ENCODE measurements around the gene HNRNPA0.
"Not testable (repeated sequence)": the region's sequence is repeated elsewhere in the genome, so short reads cannot be mapped to it uniquely, and the experiment has no call there.

Gene HNRNPA0

GRCh38 chr5:137754188-137754960 is at the start of gene HNRNPA0:
Gene HNRNPA0, minus strand, starts transcription at chr5:137754363. Its CDS starts 297 bp downstream, at chr5:137754066.
- peak; percentile 97 for DNase-seq

DNA sequence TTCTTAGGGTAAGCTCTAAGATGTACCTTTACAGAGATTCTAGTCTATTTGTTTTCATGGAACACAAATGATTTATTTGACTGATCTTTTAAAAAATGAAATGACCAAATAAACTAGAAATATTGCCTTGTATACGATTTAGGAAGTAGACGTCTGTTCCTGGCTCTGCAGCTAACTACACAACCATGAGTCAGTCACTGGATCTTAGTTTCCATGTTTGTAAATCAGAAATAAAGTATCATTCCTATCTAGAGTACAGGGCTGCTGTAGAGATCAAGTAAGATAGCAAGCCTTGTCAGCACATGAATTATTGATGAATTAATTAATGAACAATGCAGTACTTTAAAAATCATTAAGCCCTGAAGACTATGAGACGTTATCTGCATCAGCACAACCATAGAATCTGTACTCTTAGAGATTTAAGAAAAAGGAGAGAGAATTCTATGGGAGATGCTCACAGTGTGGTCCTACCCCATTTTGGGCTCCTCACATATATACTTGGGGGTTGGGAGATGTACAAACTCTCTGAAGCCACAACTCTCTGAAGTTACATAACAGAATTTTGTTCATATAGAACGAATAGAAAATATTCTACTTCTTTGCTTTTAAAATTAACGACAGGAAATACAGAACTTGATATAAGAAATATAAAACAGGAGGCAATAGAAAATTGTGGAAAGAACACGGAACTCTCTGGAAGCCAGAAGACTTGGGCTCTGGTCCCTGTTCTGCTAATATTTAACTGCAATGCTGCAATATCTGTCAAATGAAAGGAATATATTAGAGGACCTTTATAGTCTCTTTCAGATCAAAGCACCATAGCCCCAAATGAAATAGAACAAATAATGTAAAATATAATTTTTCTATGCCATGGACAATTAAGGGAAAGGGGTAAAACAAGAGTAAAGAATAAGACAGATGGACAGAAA is 48.4 kb upstream of the HNRNPA0 start:
- DNase-seq: no peak

DNA sequence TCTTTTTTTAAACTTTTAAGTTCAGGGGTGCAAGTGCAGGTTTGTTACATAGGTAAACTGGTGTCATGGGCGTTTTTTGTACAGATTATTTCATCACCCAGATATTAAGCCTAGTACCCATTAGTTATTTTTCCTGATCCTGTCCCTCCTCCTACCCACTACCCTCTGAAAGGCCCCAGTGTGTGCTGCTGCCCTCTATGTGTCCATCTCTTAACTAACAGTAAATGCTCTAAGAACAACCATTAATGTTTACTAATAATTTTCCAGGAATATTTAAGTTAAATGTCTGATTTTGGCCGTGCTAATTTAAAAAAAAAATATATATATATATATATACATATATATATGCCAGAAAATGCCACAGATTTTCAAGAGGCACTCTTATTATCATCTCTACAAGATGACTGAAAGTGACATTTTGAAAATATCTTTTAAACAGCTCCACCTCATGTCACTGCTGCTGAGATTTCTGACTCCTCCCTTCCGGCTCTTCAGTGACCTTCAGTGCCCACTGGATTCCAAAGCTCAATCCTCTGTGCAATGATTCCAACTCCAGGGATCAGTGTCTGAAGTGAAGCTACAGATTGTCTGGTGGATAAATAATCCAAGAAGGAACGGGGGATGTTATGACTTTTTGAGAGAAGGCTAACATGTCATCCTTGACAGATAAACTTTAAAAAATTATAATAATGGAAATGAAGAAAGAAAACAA is 46.7 kb upstream of the HNRNPA0 start:
- no peak for DNase-seq

DNA sequence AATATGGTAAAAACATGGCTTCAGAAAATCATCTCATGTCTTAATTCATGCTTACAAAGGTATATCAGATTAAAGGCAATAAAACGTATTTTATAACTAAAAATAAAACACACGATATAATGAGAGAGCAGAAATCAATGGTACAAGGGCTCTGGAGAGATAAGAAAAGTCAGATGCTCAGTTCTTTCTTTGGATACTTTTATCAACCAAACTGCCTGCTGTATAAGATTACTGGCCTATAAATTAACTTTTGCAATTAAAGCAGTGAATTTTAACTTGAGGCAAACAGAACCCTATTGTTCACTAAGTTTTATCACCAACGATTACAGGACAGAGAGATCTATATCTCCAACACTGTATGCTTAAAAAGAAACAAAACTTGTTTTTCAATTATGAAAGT is 42.1 kb upstream of the HNRNPA0 start:
- no peak for DNase-seq

DNA sequence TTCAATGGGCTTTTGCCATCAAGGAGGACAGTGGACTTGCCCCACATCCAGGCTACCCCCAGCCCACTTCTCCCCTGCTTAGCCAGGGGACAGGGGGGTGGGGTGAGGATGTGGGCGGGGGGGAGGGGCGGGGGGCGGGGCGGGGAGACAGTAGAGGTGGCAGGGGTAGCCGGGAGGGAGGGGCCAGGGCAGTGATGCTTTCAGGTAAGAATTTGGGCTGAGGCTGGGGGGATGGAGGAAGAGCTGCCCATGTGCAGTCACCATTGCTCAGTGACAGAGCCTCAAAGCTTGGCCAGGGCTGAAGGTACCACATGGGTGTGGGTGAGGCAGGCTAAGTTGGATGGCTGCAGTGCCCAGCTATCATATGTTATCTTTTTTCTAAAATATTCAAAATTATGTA is 40.7 kb upstream of the HNRNPA0 start:
- DNase-seq: no peak

DNA sequence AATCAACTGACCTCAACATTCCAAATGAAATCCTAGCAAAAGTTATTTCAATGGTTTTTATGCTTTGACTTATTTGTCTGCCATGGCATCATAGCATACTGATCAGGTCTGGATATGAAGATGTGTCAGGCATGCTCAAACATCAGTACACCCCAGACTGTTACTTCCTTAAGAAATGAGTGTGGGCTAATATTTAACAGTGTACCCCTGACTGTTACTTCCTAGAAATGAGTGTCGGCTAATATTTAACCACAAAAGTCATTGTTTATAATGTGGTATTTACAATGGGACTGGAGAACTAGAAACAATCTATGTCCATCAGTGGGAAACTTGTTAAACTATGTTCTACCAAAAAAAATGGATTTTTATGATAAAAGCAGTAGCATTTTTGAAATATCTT is 38.1 kb upstream of the HNRNPA0 start:
- DNase-seq: no peak

DNA sequence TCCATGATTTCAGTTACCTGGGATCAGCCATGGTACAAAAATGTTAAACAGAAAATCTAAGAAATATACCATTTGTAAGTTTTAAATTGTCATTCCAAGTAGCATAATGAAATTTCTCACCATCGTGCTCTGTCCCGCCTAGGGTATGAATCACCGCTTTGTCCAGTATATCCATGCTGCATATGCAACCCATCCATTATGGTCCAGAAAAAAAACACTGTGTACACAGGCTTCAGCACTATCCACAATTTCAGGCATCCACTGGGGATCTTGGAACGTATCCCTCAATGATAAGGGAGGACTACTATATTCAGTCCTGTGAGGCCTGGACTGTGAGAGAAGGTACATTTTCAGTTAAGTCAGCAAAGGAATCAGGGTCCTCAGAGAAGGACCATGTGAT is 37.6 kb upstream of the HNRNPA0 start:
- DNase-seq: no peak

DNA sequence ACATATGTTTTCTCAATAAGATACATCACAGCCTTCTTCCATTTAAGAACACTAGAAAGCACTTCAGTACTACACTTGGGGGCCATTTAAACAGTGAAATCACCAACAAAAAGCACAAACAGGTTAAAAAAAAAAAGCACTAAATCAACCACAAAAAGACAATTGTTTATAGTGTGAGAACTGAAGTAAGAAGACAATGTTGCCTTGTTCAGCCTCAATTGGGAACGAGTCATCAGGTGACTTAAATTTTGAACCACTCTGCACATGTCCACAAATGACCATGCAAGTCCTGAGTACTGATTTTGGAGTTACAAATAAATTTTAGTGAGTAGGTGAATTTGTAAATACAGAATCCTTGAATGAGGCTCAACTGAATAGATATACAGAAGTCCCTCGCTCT is 37.2 kb upstream of the HNRNPA0 start:
- DNase-seq: no peak

- not testable (repeated sequence) for DNase-seq
These were observed 34.4 kb upstream of the HNRNPA0 start for GRCh38 chr5:137788560-137788959.

GRCh38 chr5:137782984-137783536 is 28.9 kb upstream of the HNRNPA0 start:
- no peak for DNase-seq

- no peak for DNase-seq
These were observed 27.9 kb upstream of the HNRNPA0 start for GRCh38 chr5:137782055-137782454.

GRCh38 chr5:137778772-137779564 is 24.8 kb upstream of the HNRNPA0 start:
- DNase-seq: no peak

- not testable (repeated sequence) for DNase-seq
These were observed 13.8 kb upstream of the HNRNPA0 start for GRCh38 chr5:137767937-137768336.

GRCh38 chr5:137761566-137761965 is 7.4 kb upstream of the HNRNPA0 start:
- DNase-seq: no peak

DNA sequence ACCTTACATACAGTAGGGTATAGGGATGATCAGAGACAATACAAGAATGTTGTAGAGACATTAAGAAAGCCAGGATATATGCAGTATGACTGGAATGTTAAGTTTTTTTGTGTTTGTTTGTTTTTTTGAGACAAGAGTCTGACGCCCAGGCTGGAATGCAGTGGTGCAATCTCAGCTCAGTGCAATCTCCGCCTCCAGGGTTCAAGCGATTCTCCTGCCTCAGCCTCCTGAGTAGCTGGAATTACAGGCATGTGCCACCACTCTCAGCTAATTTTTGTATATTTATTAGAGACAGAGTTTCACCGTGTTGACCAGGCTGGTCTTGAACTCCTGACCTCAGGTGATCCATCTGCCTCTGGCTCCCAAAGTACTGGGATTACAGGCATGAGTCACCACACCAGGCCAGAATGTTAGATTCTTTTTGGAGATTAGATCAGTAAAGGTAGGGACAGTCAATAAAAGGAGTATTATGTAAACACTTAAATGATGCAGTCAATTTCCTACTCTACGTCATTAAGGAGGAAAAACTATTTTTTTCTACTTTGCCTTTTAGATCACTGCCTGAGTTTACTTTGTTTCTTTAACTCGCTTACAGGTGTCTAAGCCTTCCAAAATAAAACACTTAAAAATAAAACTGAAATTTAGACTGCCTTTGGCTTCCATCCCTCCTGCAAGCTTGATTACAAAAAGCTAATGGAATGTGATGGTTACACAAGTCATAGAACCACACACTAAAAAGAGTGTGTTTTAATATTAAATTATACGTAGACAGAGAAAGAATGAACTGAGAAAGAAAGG is 6.8 kb upstream of the HNRNPA0 start:
- DNase-seq: no peak

GRCh38 chr5:137760294-137760693 is 6.1 kb upstream of the HNRNPA0 start:
- DNase-seq: no peak

DNA sequence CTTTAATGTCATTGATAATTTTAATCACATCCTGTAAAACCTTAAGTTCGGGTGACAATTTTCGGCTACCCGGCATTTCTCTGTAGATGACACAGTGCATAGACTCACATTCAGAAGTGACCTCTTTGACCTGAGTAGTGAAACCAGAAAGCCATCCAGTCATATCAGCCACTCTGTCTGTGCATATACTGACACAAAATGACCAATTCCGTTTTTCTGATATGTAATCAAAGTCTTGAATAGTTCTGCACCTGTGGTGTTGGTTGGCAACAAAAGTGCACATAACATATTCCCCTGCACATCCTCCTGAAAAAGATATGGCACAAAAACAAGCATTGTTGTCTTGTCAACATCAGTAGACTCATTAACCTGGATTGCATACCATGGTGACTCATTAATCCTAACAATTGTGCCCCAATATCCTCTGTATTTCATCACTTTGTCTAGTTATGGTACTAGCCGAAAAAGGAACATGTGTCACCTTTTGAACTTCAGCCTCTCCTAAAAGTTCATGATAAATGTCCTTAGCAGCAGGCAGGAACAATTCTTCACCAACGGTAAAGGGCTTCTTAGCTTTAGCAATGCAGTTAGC is 4.6 kb upstream of the HNRNPA0 start:
- no peak for DNase-seq

GRCh38 chr5:137758121-137758520 is 4.0 kb upstream of the HNRNPA0 start:
- no peak for DNase-seq

DNA sequence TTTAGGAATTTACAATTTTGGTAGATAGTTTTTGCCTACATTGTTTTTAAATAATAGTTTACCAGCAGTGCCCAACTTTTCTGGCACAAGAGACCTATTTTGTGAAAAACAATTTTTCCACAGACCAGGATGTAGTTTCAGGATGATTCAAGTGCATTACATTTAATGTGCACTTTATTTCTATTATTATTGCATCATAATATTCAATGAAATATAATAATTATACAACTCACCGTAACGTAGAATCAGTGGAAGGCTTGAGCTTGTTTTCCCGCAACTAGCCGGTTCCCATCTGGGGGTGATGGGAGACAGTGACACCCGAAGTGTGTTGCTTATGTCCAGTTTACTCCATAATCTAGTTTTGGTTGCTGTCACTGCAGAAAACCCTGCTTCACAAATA is 3.5 kb upstream of the HNRNPA0 start:
- no peak for DNase-seq

- no peak for DNase-seq
These were observed 999 bp upstream of the HNRNPA0 start for GRCh38 chr5:137754961-137755762.

All from stimulated activated CD4-positive, alpha-beta T cell treated with anti-CD3 and anti-CD28 coated beads, Interleukin-4, amount 100 ng/mL, for 1 hour (primary cell).